PC-9 (cell line): ENCODE measurements around the gene IL17RE. TPM values are rescaled to one million over a fixed set of nuclear protein-coding genes. Genes with fewer than 3 reads are reported as not detected.

Source experiments
- BruUV-seq: library from RNA; stranded (reverse); fragments of 400-500 nt; replicated peaks from 2 replicates; lab custom pipeline; 2021; lab: Mats Ljungman, UMichigan
- CTCF ChIA-PET: fragments of 300-600 bp; sonication (Branson Sonifier 250); formaldehyde crosslinking; loops from one replicate; lab custom pipeline; 2022; ENCODE audit warnings: antibody characterized with exemption; lab: Charles Lee
- POLR2A ChIA-PET: fragments of 300-600 bp; sonication (Branson Sonifier 250); formaldehyde crosslinking; loops from one replicate; lab custom pipeline; 2022; ENCODE audit warnings: antibody characterized with exemption; ENCODE audit not compliant: unreplicated experiment; lab: Charles Lee
- DNase-seq, 2 experiments: peaks; one replicate each; pipeline versions ENCODE4 v3.0.0 to v3.0.0-alpha.2; 2015 to 2022; ENCODE audit warnings: mixed read lengths in 1 of 2
- H2AFZ ChIP-seq: fragments of 200-600 bp; sonication (generic); 2 replicates; pipeline ENCODE4 v1.8.1; 2017; ENCODE audit warnings: antibody characterized with exemption
- H3F3A ChIP-seq: fragments of 200-600 bp; sonication (generic); 2 replicates; pipeline ENCODE4 v1.8.1; 2017; ENCODE audit warnings: antibody characterized with exemption, mild to moderate bottlenecking, low read depth; ENCODE audit not compliant: insufficient read depth
- H3K27ac ChIP-seq: fragments of 200-600 bp; sonication (generic); 2 replicates; pipeline ENCODE4 v1.6.1; 2016; ENCODE audit warnings: mixed run types
- H3K27me3 ChIP-seq: fragments of 200-600 bp; sonication (generic); 2 replicates; pipeline ENCODE4 v1.6.1; 2016; ENCODE audit warnings: low read depth, mixed run types; ENCODE audit not compliant: insufficient read depth
- H3K36me3 ChIP-seq: fragments of 200-600 bp; sonication (generic); 2 replicates; pipeline ENCODE4 v1.6.1; 2016; ENCODE audit warnings: low read depth, mixed run types
- H3K4me1 ChIP-seq: fragments of 200-600 bp; sonication (generic); replicated peaks from 2 replicates; pipeline ENCODE4 v1.6.1; 2016; ENCODE audit warnings: mixed run types; ENCODE audit not compliant: insufficient read depth
- H3K4me2 ChIP-seq: fragments of 200-600 bp; sonication (generic); 2 replicates; pipeline ENCODE4 v1.6.1; 2017; ENCODE audit warnings: mixed run types
- H3K4me3 ChIP-seq: fragments of 200-600 bp; sonication (generic); 2 replicates; pipeline ENCODE4 v1.6.1; 2016; ENCODE audit warnings: mixed run types
- H3K79me2 ChIP-seq: fragments of 200-600 bp; sonication (generic); 2 replicates; pipeline ENCODE4 v1.6.1; 2017; ENCODE audit warnings: low read depth, mixed run types
- H3K9me2 ChIP-seq: fragments of 200-600 bp; sonication (generic); 2 replicates; pipeline ENCODE4 v1.8.1; 2017; ENCODE audit warnings: mild to moderate bottlenecking; ENCODE audit not compliant: insufficient read depth
- H3K9me3 ChIP-seq: fragments of 200-600 bp; sonication (generic); 2 replicates; pipeline ENCODE4 v1.8.1; 2016; ENCODE audit warnings: low read depth; ENCODE audit not compliant: insufficient read depth
- H4K20me1 ChIP-seq: fragments of 200-600 bp; sonication (generic); 2 replicates; pipeline ENCODE4 v1.8.1; 2017; ENCODE audit not compliant: insufficient read depth
- EZH2 ChIP-seq: fragments of 200-600 bp; sonication (generic); IDR thresholded peaks from 2 replicates; pipeline ENCODE4 v1.8.0; 2017; ENCODE audit warnings: antibody characterized with exemption, low read depth
- intact Hi-C: fragments of 100-400 bp; cut with micrococcal nuclease; formaldehyde crosslinking; loops from one replicate; pipeline ENCODE4 v1.10.0; 2022; ENCODE audit not compliant: unreplicated experiment
- total RNA-seq: library from RNA; stranded (reverse); gene quantifications from 2 replicates; pipeline ENCODE4 v1.2.3, GENCODE V29; 2021
- TF ChIP-seq, protein P1 (sequence below): fragments of 200-600 bp; sonication (generic); conservative IDR thresholded peaks from 2 replicates; pipeline ENCODE4 v1.6.1; 2017; ENCODE audit warnings: mixed run types, antibody characterized with exemption, mild to moderate bottlenecking, moderate library complexity

IL17RE gene
- total RNA-seq, 1 experiment from 2014 or later = 23.8 TPM

DNA sequence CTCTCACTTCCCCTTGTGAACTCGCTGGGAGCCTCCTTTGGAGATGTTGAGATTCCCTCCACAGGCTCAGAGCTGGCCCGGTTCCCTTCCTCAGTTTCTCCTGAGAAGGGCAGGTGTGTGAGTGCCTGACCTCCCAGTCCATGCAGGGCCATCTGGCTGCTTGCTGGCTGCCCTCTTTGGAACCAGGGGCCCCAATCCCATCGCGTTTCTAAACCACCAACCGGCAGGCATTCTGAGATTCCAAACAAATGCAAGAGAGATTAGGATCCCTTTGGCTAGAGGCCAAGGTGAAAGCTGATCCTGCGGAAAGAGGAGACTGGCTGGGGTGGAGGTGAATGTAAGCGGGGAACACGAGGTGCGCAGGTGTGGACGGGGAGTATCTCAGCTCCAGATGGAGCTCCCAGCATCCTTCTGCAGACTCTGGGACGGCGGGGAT lies 52.4 kb downstream of the IL17RE start:
- Histone ChIP-seq H3K9me3 (no peaks in the 10 kb centered on the region), H3K79me2 (no peaks in the 10 kb centered on the region), H3K4me2 (no peak overlapping the region), H3K36me3 (no peaks in the 10 kb centered on the region), H3K4me1 (peaks cover 14% of the 10 kb centered on the region), H3K4me3 (no peak overlapping the region), H4K20me1 (no peaks in the 10 kb centered on the region), H2AFZ (no peak overlapping the region), H3F3A (peaks cover 18% of the 10 kb centered on the region; the same call in 1 of the 2 replicates), H3K27me3 (no peaks in the 10 kb centered on the region), H3K27ac (0 out of 2 replicates have a peak overlapping the region, but pooled peaks have one; percentile 6), H3K9me2 (no peaks in the 10 kb centered on the region)
- intact Hi-C loops = no loop called here
- POLR2A ChIA-PET = no interaction called here
- DNase-seq = no peak
- no TSS peak for BruUV-seq
- TF ChIP-seq EZH2 = no peak
- TF ChIP-seq, protein P1, sequence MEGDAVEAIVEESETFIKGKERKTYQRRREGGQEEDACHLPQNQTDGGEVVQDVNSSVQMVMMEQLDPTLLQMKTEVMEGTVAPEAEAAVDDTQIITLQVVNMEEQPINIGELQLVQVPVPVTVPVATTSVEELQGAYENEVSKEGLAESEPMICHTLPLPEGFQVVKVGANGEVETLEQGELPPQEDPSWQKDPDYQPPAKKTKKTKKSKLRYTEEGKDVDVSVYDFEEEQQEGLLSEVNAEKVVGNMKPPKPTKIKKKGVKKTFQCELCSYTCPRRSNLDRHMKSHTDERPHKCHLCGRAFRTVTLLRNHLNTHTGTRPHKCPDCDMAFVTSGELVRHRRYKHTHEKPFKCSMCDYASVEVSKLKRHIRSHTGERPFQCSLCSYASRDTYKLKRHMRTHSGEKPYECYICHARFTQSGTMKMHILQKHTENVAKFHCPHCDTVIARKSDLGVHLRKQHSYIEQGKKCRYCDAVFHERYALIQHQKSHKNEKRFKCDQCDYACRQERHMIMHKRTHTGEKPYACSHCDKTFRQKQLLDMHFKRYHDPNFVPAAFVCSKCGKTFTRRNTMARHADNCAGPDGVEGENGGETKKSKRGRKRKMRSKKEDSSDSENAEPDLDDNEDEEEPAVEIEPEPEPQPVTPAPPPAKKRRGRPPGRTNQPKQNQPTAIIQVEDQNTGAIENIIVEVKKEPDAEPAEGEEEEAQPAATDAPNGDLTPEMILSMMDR = no peak
- CTCF ChIA-PET = no interaction called here

DNA sequence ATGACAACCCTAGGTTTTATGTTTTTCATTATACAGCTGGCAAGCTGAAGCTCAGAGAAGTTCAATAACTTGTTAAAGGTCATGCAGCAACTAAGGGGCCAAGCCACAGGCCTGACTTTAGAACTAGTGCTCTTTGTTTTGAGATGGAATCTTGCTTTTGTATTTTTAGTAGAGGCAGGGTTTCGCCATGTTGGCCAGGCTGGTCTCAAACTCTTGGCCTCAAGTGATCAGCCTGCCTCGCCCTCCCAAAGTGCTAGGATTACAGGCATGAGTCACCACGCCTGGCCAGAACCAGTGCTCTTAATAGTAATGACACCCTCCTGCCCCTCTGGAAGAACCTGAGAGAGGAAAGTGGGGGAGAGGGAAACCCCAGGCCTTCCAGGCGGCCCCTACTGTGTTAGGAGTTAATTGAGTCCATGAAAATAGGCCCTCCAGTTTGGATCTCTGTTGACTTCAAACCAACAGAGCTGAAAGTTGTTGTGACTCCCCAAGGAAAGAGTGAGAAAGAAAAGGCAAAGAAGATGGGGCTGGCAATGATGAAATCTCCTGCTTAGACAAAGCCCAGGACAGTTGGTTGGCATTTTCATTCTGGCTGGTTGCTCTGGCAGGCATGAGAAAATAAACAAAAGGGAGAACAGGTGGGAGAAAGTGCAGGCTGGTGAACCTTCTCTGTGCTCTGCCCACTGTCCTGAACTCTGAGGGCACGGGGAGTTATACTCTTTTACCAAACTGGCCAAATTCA lies 53.1 kb downstream of the IL17RE start:
- Histone ChIP-seq H3K79me2 (no peaks in the 10 kb centered on the region), H4K20me1 (no peaks in the 10 kb centered on the region), H2AFZ (no peak overlapping the region), H3K4me1 (peaks cover 14% of the 10 kb centered on the region), H3K36me3 (no peaks in the 10 kb centered on the region), H3K27me3 (no peaks in the 10 kb centered on the region), H3F3A (peaks cover 25% of the 10 kb centered on the region; the same call in 1 of the 2 replicates), H3K9me2 (no peaks in the 10 kb centered on the region), H3K4me3 (no peak overlapping the region), H3K4me2 (no peak overlapping the region), H3K27ac (peak overlapping the region; percentile 6; the same call in 1 of the 2 replicates), H3K9me3 (no peaks in the 10 kb centered on the region)
- no peak for DNase-seq
- no TSS peak for BruUV-seq
- intact Hi-C loops = no loop called here
- TF ChIP-seq, protein P1 = no peak
- no peak for TF ChIP-seq EZH2
- POLR2A ChIA-PET = no interaction called here
- CTCF ChIA-PET = no interaction called here

DNA sequence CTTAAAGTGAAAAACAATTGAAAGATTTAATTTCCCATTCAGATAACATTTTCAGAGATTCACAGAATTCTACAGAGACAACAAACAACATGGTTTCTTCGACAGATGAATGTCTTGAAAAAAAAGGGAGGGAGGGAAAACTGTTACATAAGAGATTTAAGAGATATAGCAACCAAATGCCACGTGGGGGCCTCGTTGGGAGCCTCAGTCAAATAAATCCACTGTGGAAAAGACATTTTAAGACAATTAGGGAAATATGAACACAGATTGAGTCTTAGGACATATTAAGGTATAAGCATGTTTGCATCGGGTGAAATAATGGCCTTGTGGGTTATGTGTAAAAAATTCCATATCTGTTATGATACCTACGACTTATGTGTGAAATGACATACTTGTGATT lies 54.6 kb downstream of the IL17RE start:
- H3K27me3 ChIP-seq = no peaks in the 10 kb centered on the region
- no peak overlapping the region for H3K4me2 ChIP-seq
- H2AFZ ChIP-seq = no peak overlapping the region
- ChIA-PET POLR2A (no interaction called here), CTCF (no interaction called here)
- intact Hi-C loops = no loop called here
- no peaks in the 10 kb centered on the region for H3K36me3 ChIP-seq
- peaks cover 26% of the 10 kb centered on the region; the same call in 1 of the 2 replicates for H3F3A ChIP-seq
- no peaks in the 10 kb centered on the region for H3K9me3 ChIP-seq
- no TSS peak for BruUV-seq
- H3K4me1 ChIP-seq = peaks cover 14% of the 10 kb centered on the region
- no peak overlapping the region for H3K27ac ChIP-seq
- H3K9me2 ChIP-seq = no peaks in the 10 kb centered on the region
- H4K20me1 ChIP-seq = no peaks in the 10 kb centered on the region
- H3K4me3 ChIP-seq = no peak overlapping the region
- no peak for TF ChIP-seq EZH2
- TF ChIP-seq, protein P1 = no peak
- DNase-seq = no peak
- no peaks in the 10 kb centered on the region for H3K79me2 ChIP-seq
